ENCODE results near the gene UGT1A4. TPM values are rescaled to one million over a fixed set of nuclear protein-coding genes. Genes with fewer than 3 reads are reported as not detected.

Gene UGT1A4
- total RNA-seq, 3 donors from 2014 or later: 2.4 to 7.0 (median 2.9) TPM

DNA sequence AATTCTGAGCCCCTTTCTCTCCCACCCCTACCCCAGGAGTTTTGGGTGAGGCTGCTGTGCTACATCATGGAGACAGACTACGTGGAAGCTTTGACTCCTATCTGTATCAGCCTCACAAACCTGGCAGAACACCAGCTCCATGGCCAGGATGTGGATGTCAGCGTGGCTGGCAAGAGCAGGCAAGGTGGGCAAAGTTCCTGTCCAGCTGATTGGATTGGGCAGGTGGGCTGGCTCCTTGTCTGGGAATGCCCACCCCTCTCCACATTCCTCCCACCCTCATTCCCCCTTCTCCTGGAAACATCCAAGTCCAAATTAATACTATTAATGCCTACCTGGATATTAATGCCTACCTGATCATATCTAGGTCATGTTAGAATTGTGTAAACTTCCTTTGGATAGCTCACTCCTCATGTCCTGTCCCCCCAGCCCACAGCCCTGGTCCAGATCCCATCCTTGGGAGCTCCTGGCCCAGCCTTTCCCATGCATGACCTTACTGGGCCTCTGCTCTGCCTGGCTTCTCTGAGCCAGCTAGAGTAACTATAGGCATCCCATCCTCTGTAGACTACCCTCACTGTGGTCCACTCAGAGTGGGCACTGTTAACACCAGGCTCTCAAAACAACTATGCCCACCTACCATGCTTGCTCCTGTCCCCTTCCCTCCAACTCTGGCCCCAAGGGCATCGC is 83.7 kb downstream of the UGT1A4 start:
- intact Hi-C loops (cut with DNase I, micrococcal nuclease): no loop called here
- TF ChIP-seq CTCF (IDR thresholded peaks at IDR 0.05): no peak
- H3K36me3 ChIP-seq (ENCODE audit: low read depth): no peaks in the 10 kb centered on the region
- DNase-seq (no peak), ATAC-seq (no peak)
- H3K4me1 ChIP-seq (ENCODE audit: low read depth): no peaks in the 10 kb centered on the region
- no peak overlapping the region for H3K4me3 ChIP-seq
- no peaks in the 10 kb centered on the region for H3K9me3 ChIP-seq

DNA sequence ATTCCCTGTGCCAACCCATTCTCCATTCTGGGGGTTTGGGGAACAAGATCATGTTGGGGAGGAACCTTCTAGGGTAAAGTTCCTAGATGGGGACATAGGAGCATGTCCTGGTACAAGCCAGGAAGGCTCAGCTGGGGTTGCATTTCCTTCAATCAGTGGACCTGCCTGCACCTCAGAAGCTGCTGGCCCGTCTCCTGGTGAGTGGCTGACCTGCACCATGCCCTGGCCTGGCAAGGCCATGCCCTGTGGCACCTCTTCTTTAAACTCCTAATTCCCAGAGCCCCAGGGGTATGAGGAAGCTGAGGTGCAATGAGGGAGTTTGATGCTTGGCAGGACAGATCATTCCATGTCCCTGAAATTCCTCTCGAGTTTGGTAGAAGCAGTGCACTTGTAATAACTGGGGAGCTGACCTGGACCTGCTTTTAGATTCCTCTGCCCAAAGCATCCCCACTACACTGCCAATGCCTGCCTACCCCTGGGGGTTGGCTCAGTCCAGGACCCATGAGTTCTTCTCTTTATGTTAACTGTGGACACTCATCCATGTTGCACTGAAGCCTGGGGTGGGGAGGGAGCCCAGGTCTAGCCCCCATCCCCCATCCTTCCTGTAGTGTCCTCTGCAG is 84.9 kb downstream of the UGT1A4 start:
- Histone ChIP-seq H3K4me3 (no peak overlapping the region), H3K4me1 (ENCODE audit: low read depth) (no peaks in the 10 kb centered on the region), H3K9me3 (no peaks in the 10 kb centered on the region), H3K36me3 (ENCODE audit: low read depth) (no peaks in the 10 kb centered on the region)
- TF ChIP-seq CTCF (IDR thresholded peaks at IDR 0.05): no peak
- no peak for DNase-seq
- no peak for ATAC-seq
- intact Hi-C loops (cut with DNase I, micrococcal nuclease): no loop called here

DNA sequence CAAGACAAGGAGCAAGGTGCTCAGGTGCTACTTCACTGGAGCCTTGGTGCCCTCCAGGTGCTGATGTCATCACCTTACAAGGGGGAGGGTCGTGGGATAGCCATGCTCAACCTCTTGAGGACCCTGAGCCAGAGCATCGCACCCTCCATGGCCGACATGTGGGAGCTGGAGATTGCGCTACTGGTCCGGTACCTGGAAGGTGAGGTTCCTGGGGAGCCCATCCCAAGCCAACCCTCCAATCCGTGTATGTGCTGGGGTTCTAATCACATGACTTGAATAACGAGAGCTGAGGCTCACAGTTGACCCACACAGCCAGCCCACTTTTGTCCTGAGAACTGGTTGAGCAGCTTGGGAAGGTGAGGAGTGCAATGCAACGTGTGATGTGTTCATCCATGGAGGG is 85.5 kb downstream of the UGT1A4 start:
- intact Hi-C loops (cut with DNase I, micrococcal nuclease): no loop called here

GRCh38 chr2:233807215-233807865 is 88.8 kb downstream of the UGT1A4 start:
- no peak for TF ChIP-seq CTCF (IDR thresholded peaks at IDR 0.05)
- no peak for DNase-seq
- Histone ChIP-seq H3K36me3 (ENCODE audit: low read depth) (no peaks in the 10 kb centered on the region), H3K4me1 (ENCODE audit: low read depth) (no peaks in the 10 kb centered on the region), H3K9me3 (no peaks in the 10 kb centered on the region), H3K4me3 (no peak overlapping the region)
- no peak for ATAC-seq
- intact Hi-C loops (cut with DNase I, micrococcal nuclease): no loop called here

More for the DNA sequence above, 85.5 kb downstream of the UGT1A4 start:
- Histone ChIP-seq H3K4me1 (ENCODE audit: low read depth) (no peaks in the 10 kb centered on the region), H3K9me3 (no peaks in the 10 kb centered on the region), H3K36me3 (ENCODE audit: low read depth) (no peaks in the 10 kb centered on the region), H3K4me3 (no peak overlapping the region)
- no peak for ATAC-seq
- no peak for DNase-seq
- no peak for TF ChIP-seq CTCF (IDR thresholded peaks at IDR 0.05)

GRCh38 chr2:233807966-233808935 is 89.7 kb downstream of the UGT1A4 start:
- Histone ChIP-seq H3K36me3 (ENCODE audit: low read depth) (no peaks in the 10 kb centered on the region), H3K9me3 (no peaks in the 10 kb centered on the region), H3K4me1 (ENCODE audit: low read depth) (no peaks in the 10 kb centered on the region), H3K4me3 (no peak overlapping the region)
- DNase-seq: no peak
- no peak for ATAC-seq
- intact Hi-C loops (cut with DNase I, micrococcal nuclease): no loop called here
- no peak for TF ChIP-seq CTCF (IDR thresholded peaks at IDR 0.05)
